Measurements from ENCODE around the gene ZNF502. TPM values are rescaled to one million over a fixed set of nuclear protein-coding genes. Genes with fewer than 3 reads are reported as not detected.

Gene ZNF502
- total RNA-seq = 1.5 and 1.9 TPM in 2 replicates

DNA sequence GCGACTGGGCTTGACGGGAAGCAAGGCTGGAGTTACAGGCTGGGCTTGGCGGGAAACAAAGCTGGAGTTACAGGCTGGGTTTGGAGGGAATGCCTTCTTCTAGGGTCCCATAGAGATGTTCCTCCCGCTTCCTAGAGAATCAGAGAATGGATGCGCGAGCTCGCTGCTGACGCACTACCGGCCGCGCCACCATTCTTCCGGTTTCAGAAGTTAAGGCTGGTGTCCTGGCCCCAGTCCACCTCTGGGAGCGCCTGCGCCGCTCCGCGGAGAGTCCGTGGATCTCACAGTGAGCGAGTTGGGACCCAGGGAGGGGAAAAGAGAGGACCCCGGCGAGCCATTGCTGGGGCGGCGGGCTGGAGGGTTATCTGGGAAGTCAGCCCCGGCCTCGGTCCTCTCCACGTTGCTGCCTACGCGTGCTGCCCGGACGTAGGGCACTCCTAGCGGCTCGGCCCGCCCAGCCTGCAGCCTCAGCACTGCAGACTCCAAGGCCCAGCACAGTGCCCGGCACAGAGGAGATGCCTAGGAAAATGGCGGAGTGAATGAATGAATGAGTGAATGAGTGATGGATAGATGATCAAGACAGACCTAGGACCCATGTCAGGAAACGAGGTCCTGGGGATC lies at the start of gene ZNF502:
TSS of gene ZNF502 (plus strand) at position 206 of the 621 bp plus-strand sequence. CDS start 7,602 bp downstream, outside the sequence.

GRCh38 chr3:44729384-44729910 lies 17.0 kb downstream of the ZNF502 start, which contains the start of gene ZNF501:
Gene ZNF501 (plus strand): TSS chr3:44729635. CDS start chr3:44734422, 4,787 bp downstream.

DNA sequence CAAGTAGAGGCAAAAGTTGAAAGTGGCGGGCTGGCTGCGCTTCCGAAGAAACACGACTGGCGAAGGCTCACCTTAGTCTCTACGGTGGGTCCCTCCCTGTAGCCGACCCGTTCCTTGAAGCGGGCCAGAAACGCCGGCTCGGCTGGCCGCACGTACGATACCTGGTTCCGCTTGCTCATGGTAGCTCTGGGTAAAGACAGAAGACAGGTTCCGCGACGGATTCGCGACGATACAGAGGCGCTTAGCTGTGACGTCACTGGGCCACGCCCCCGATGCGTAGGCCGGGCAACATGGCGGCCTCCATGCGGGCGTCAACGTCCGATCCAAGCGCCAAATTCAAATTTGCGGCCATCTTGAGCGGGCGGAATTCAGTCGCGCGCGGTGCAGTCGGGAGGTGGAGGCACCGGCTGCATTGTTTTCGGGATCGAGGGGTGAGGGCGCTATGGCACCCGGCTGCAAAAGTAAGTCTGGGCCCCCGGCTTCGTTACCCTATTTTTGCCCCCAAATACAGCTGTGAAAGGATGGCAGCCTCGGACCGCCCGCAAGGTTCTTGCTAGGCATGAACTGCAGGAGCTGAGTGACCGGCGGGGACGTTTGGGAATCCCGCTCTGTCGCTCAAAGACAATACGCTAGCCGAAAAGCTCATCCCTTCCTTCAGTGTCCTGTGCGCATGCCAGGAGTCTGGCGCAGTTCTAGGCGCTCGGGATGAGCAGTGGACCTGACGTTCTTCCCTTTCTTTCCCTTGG lies 49.1 kb downstream of the ZNF502 start, which contains the start of the genes KIAA1143 and KIF15:
TSS of gene KIAA1143 (minus strand) at position 196 of the 746 bp plus-strand sequence. CDS start at position 179, 17 bp downstream.
TSS of gene KIF15 (plus strand) at position 371 of the 746 bp plus-strand sequence. CDS start at position 443, 72 bp downstream.

Other genes starting within 250 kb of the ZNF502 start
- gene ZNF445, start 235.0 kb upstream of the ZNF502 start, total RNA-seq = 3.6 and 7.5 TPM in 2 replicates
- 4.9 and 8.0 TPM in 2 replicates for gene ZKSCAN7, start 157.5 kb upstream of the ZNF502 start, total RNA-seq
- 1.1 and 1.6 TPM in 2 replicates for gene ZNF660, start 127.7 kb upstream of the ZNF502 start, total RNA-seq
- 4.7 and 9.1 TPM in 2 replicates for gene ZNF197, start 87.6 kb upstream of the ZNF502 start, total RNA-seq
- 4.1 and 7.0 TPM in 2 replicates for gene ZNF35, start 63.9 kb upstream of the ZNF502 start, total RNA-seq
- gene ZNF501, start 17.0 kb downstream of the ZNF502 start, total RNA-seq = 2.4 and 2.9 TPM in 2 replicates
- 12.1 and 15.6 TPM in 2 replicates for gene KIAA1143, start 49.0 kb downstream of the ZNF502 start, total RNA-seq
- 0.38 and 13.9 TPM in 2 replicates for gene KIF15, start 49.1 kb downstream of the ZNF502 start, total RNA-seq
- 23.0 and 42.3 TPM in 2 replicates for gene TMEM42, start 149.3 kb downstream of the ZNF502 start, total RNA-seq
- 0.13 and 0.65 TPM in 2 replicates for gene TGM4, start 161.9 kb downstream of the ZNF502 start, total RNA-seq

All from mesangial cell (primary cell).